HepG2 (cell line): ENCODE data around the gene SF1. TPM values are rescaled to one million over a fixed set of nuclear protein-coding genes. Genes with fewer than 3 reads are reported as not detected.

ENCODE experiments used
- ARHGAP35 ChIP-seq: sonication (generic); formaldehyde crosslinking; IDR thresholded peaks from 2 replicates; pipeline ENCODE4 v1.9.0; 2022; ENCODE audit warnings: mild to moderate bottlenecking, inconsistent platforms, moderate library complexity, missing genetic modification reagents, borderline replicate concordance
- BHLHE40 ChIP-seq: IDR thresholded peaks from 2 replicates; pipeline ENCODE4 v1.6.1; 2011; ENCODE audit warnings: low read length, improper control_type of control experiment
- FOXP1 ChIP-seq, 2 experiments: fragments of 450-650 bp in 1 of 2; IDR thresholded peaks; 2 replicates each; pipeline ENCODE4 v1.6.1; 2017 to 2018; ENCODE audit warnings: antibody characterized with exemption in 1 of 2
- MTERF4 ChIP-seq: sonication (generic); formaldehyde crosslinking; IDR thresholded peaks from 2 replicates; pipeline ENCODE4 v1.8.0; 2023; ENCODE audit warnings: mild to moderate bottlenecking, missing genetic modification reagents
- MTF1 ChIP-seq: sonication (generic); formaldehyde crosslinking; IDR thresholded peaks from 2 replicates; pipeline ENCODE4 v1.5.0; 2020; ENCODE audit warnings: missing genetic modification reagents
- RCOR2 ChIP-seq: IDR thresholded peaks from 2 replicates; pipeline ENCODE4 v1.6.1; 2016; ENCODE audit warnings: missing biosample characterization, missing genetic modification reagents
- SAFB2 ChIP-seq: sonication (generic); formaldehyde crosslinking; IDR thresholded peaks from 2 replicates; pipeline ENCODE4 v1.5.1; 2020; ENCODE audit warnings: missing genetic modification reagents, low read depth, mild to moderate bottlenecking, borderline replicate concordance
- ZNF646 ChIP-seq: sonication (generic); formaldehyde crosslinking; IDR thresholded peaks from 2 replicates; pipeline ENCODE4 v1.9.0; 2021; ENCODE audit warnings: mild to moderate bottlenecking, missing genetic modification reagents
- ZNF709 ChIP-seq: sonication (generic); formaldehyde crosslinking; IDR thresholded peaks from 2 replicates; pipeline ENCODE4 v1.5.0; 2020; ENCODE audit warnings: mild to moderate bottlenecking, missing genetic modification reagents
- polyA plus RNA-seq, 8 experiments: library from polyadenylated mRNA; depleted of rRNA in 3 of 8; stranded (reverse) in 7 of 8; unstranded in 1 of 8; fragments of >200 nt; fragmentation: Illumina TruSeq in 4 of 8; extraction: Trizol in 4 of 8; gene quantifications; 2 replicates each; pipeline versions ENCODE4 v1.2.1 to v1.2.3, GENCODE V29; 2011 to 2016; ENCODE audit warnings: low read depth in 4 of 8, missing spikeins in 1 of 8, mixed read lengths in 1 of 8; ENCODE audit not compliant: insufficient read depth in 1 of 8
- total RNA-seq, 5 experiments: library from RNA; depleted of rRNA; stranded (reverse); fragments of >200 nt; fragmentation: Illumina TruSeq; extraction: Trizol; gene quantifications; 2 replicates each; pipeline ENCODE4 v1.2.3, GENCODE V29; 2016; ENCODE audit warnings: low read depth in 1 of 5

The SF1 gene
- total and polyA plus RNA-seq, 2 of the 13 experiments (the other 11 are each of a cell fraction or from before 2014, with no cell fraction given): 55.5 to 70.4 TPM

- TF ChIP-seq ZNF646 (CRISPR knock-in tag) (no peak), RCOR2 (CRISPR knock-in tag) (no peak), MTF1 (CRISPR knock-in tag) (no peak), FOXP1 (IDR thresholded peaks at IDR 0.05) (no peak), FOXP1 (CRISPR knock-in tag; IDR thresholded peaks at IDR 0.05) (no peak), ZNF709 (CRISPR knock-in tag) (no peak), ARHGAP35 (CRISPR knock-in tag) (no peak), MTERF4 (CRISPR knock-in tag) (no peak), BHLHE40 (no peak), SAFB2 (no peak)
Observed at GRCh38 chr11:64736654-64737053, 41.7 kb downstream of the SF1 start (continued).
